HG02798 (cell line): ENCODE measurements around the gene PAPPA2.

Experiments
- ATAC-seq: cut with Tn5 transposase; IDR thresholded peaks from one replicate; pipeline ENCODE4 v1.9.1; 2021; ENCODE audit warnings: mild to moderate bottlenecking; ENCODE audit not compliant: unreplicated experiment, poor library complexity

The PAPPA2 gene

GRCh38 chr1:176691251-176692228, 228.6 kb downstream of the PAPPA2 start:
- peak; percentile 93 for ATAC-seq

- ATAC-seq = no peak
These were observed 229.5 kb downstream of the PAPPA2 start for GRCh38 chr1:176692431-176692830.

- no peak for ATAC-seq
These were observed 230.2 kb downstream of the PAPPA2 start for GRCh38 chr1:176692988-176693696.

GRCh38 chr1:176693697-176694329, 230.8 kb downstream of the PAPPA2 start:
- ATAC-seq = no peak

GRCh38 chr1:176694713-176695112, 231.7 kb downstream of the PAPPA2 start:
- ATAC-seq = no peak

- no peak for ATAC-seq
These were observed 233.1 kb downstream of the PAPPA2 start for GRCh38 chr1:176696109-176696508.

- no peak for ATAC-seq
These were observed 233.7 kb downstream of the PAPPA2 start for GRCh38 chr1:176696689-176697088.

GRCh38 chr1:176699821-176700220, 236.8 kb downstream of the PAPPA2 start:
- ATAC-seq = no peak

GRCh38 chr1:176701151-176701866, 238.3 kb downstream of the PAPPA2 start:
- no peak for ATAC-seq

GRCh38 chr1:176702901-176703300, 239.9 kb downstream of the PAPPA2 start:
- no peak for ATAC-seq

- ATAC-seq = no peak
These were observed 242.6 kb downstream of the PAPPA2 start for GRCh38 chr1:176705585-176705984.

- no peak for ATAC-seq
These were observed 254.2 kb downstream of the PAPPA2 start for GRCh38 chr1:176717066-176717750.

GRCh38 chr1:176719447-176719846, 256.5 kb downstream of the PAPPA2 start:
- ATAC-seq = no peak

GRCh38 chr1:176720838-176721237, 257.9 kb downstream of the PAPPA2 start:
- no peak for ATAC-seq

- peak; percentile 79 for ATAC-seq
These were observed 270.7 kb downstream of the PAPPA2 start for GRCh38 chr1:176733661-176734060.

GRCh38 chr1:176735201-176735600, 272.2 kb downstream of the PAPPA2 start:
- no peak for ATAC-seq

GRCh38 chr1:176736015-176736414, 273.0 kb downstream of the PAPPA2 start:
- ATAC-seq = no peak

- no peak for ATAC-seq
These were observed 278.2 kb downstream of the PAPPA2 start for GRCh38 chr1:176741181-176741580.

- ATAC-seq = no peak
These were observed 279.3 kb downstream of the PAPPA2 start for GRCh38 chr1:176742322-176742721.

- no peak for ATAC-seq
These were observed 281.2 kb downstream of the PAPPA2 start for GRCh38 chr1:176744142-176744541.
